GM10266 (cell line): ENCODE data around the gene RAB35.

ENCODE experiments used
- DNase-seq: peaks from one replicate; pipeline ENCODE4 v3.0.0; 2012; ENCODE audit errors: extremely low spot score
- TF ChIP-seq, protein P1 (sequence below): IDR thresholded peaks from 2 replicates; pipeline ENCODE4 v1.5.1; 2012; ENCODE audit warnings: mild to moderate bottlenecking, low read depth; ENCODE audit not compliant: control insufficient read depth, insufficient read depth; ENCODE audit errors: missing control alignments

Gene RAB35

DNA sequence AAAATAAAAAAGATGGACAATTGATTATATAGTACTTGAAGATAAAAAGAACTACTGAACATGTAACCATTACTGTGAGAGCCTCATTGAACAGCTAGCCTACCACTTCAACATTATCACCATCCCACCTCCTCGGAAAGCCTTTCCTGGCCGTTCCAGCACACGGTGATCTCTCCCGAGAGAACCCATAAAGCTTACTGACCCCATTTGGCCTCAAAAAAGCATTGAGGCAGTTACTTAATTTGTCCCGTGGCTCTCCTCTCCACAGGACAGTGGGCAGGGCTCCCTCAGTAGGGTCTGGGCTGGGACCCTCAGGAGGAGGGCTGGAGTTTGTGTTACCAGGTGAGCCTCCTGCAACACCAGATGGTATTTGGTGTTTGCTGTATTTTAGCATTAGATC is 55.8 kb downstream of the RAB35 start:
- TF ChIP-seq, protein P1, sequence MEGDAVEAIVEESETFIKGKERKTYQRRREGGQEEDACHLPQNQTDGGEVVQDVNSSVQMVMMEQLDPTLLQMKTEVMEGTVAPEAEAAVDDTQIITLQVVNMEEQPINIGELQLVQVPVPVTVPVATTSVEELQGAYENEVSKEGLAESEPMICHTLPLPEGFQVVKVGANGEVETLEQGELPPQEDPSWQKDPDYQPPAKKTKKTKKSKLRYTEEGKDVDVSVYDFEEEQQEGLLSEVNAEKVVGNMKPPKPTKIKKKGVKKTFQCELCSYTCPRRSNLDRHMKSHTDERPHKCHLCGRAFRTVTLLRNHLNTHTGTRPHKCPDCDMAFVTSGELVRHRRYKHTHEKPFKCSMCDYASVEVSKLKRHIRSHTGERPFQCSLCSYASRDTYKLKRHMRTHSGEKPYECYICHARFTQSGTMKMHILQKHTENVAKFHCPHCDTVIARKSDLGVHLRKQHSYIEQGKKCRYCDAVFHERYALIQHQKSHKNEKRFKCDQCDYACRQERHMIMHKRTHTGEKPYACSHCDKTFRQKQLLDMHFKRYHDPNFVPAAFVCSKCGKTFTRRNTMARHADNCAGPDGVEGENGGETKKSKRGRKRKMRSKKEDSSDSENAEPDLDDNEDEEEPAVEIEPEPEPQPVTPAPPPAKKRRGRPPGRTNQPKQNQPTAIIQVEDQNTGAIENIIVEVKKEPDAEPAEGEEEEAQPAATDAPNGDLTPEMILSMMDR, result no peak
- no peak for DNase-seq

DNA sequence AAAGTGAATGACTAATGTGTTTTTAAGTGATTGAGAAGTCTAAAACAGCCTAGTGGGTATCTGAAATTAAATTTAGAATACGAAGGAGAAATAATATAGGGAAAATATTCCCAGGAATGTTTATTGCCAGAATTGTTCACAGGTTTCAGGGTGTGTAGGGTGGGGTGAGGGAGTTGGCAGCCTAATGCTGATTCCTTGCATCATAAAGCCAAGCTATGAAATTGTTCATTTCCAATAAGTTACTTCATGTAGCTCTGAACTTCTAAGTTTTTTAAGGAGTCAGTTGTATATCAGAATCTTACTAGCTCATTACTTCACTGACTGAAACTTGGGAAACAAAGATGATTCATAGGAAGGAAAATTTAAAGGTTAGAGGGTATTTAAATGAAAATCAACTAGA is 56.4 kb downstream of the RAB35 start:
- TF ChIP-seq, protein P1, result no peak
- no peak for DNase-seq

- no peak for DNase-seq
- TF ChIP-seq, protein P1, result no peak
These were observed 59.8 kb downstream of the RAB35 start for GRCh38 chr12:120056739-120057138.

GRCh38 chr12:120055231-120056000 is 61.1 kb downstream of the RAB35 start:
- TF ChIP-seq, protein P1, result no peak
- no peak for DNase-seq

DNA sequence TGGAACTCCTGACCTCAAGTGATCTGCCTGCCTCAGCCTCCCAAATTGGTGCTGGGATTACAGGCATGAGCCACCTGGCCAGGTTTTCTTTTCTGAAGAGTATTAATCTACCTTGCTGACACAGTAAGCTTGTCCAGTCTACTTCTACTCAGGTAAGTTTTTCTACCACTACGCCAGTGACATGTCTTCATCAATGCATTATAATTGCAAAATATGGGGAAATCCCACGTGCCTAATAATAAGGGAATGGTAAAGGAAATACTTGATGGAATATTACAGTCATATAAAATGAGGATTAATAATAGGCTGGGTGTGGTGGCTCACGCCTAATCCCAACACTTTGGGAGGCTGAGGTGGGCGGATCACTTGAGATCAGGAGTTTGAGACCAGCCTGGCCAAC is 62.3 kb downstream of the RAB35 start:
- TF ChIP-seq, protein P1, result no peak
- no peak for DNase-seq

DNA sequence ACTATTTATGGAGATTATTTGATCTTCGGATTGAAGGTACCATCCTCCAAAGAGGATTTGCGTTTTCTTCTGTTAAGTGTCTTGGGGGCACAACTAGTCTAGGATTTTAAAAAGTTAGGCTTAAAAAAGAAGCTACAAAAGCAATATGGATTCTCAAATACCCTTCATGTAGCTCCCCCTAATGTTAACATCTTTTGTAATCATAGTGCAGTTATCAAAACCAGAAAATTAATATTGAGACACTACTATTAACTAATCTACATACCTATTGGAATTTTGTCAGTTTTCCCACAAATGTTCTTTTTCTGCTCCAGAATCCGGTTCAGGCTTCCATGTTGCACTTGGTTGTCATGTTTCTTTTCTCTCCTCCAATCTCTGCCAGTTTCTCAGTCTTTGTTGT is 65.0 kb downstream of the RAB35 start:
- TF ChIP-seq, protein P1, result no peak
- no peak for DNase-seq

GRCh38 chr12:120049426-120049825 is 67.1 kb downstream of the RAB35 start:
- DNase-seq, result no peak
- TF ChIP-seq, protein P1, result no peak
